Cortex of kidney (tissue), 1 donor: ENCODE data around the gene TFCP2.

Experiments used
- DNase-seq: peaks from one replicate; lab custom pipeline; 2025; lab: John Stamatoyannopoulos, UW

TFCP2 gene

GRCh38 chr12:51196547-51196946 is 23.6 kb upstream of the TFCP2 start:
- DNase-seq, result no peak

- no peak for DNase-seq
Observed at GRCh38 chr12:51195841-51196240, 22.9 kb upstream of the TFCP2 start.

- DNase-seq, result no peak
Observed at GRCh38 chr12:51192284-51192671, 19.3 kb upstream of the TFCP2 start.

GRCh38 chr12:51191516-51192283 is 18.8 kb upstream of the TFCP2 start:
- no peak for DNase-seq

- no peak for DNase-seq
Observed at GRCh38 chr12:51190820-51191219, 17.9 kb upstream of the TFCP2 start.

GRCh38 chr12:51189790-51190355 is 16.9 kb upstream of the TFCP2 start:
- DNase-seq, result no peak

DNA sequence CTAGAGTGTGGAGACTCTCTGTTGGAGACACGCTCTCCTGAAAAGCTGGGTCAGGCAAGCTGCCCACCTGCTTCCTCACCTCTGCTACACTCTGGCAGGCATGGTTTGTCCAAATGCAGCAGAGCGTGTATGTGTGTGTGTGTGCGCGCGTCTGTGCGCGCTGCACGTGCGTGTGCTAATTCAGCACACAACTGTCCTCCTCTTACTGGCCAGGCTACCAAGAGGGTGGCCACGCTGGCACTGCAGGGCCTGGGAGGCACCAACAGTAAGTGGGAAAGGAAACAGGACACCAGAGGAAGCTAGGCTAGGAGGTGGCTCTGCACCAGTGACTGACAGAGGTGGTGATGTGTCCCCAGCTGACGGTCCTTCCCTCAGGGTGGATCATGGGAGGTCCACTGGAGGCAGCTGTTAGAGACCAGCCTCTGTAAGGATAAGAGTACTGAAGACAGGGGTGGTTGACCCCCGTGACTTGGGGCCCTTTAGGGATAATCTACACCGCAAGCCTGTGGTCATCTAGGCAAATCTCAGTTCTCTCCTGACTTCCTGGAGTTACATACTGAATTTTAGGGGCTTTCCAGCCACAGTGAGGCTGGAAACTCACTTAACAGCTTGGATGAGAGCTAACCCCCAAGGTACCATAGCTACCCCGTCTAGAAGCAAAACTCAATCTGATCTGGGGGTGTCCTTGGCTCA is 15.6 kb upstream of the TFCP2 start:
- no peak for DNase-seq

- DNase-seq, result no peak
Observed at GRCh38 chr12:51187370-51187987, 14.5 kb upstream of the TFCP2 start.

DNA sequence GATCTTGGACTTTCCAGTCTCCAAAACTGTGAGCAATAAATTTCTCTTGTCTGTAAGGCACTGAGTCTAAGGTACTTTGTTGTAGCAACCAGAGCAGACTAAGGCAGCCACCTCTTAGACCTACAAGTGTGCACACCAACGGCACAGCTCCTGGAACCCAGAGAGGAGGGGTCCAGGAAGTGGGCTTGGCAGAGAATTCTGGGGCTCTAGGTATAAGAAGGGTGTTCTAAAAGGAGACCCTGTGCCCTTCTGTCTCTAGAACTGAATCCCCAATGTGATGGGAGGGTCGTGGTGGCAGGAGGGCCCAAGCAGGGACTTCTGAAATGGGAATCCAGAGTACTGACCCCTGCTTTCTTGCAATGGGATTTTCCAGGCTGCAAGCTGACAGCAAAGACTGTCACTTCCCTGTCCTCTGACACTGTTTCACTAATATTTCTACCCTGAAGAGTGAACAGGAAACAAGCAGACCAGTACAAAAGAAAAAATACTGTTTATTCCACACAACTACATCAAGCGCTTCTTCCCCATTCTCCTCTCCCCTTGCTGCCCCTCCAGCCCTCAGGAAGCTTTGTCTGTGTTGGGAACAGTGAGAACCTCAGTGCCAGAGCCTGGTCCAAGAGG is 13.6 kb upstream of the TFCP2 start:
- no peak for DNase-seq

GRCh38 chr12:51185171-51185717 is 12.3 kb upstream of the TFCP2 start:
- DNase-seq, result no peak

- no peak for DNase-seq
Observed at GRCh38 chr12:51183816-51184215, 10.9 kb upstream of the TFCP2 start.

GRCh38 chr12:51183349-51183748 is 10.4 kb upstream of the TFCP2 start:
- no peak for DNase-seq

GRCh38 chr12:51181558-51181957 is 8.6 kb upstream of the TFCP2 start:
- no peak for DNase-seq

- no peak for DNase-seq
Observed at GRCh38 chr12:51177897-51178296, 5.0 kb upstream of the TFCP2 start.

DNA sequence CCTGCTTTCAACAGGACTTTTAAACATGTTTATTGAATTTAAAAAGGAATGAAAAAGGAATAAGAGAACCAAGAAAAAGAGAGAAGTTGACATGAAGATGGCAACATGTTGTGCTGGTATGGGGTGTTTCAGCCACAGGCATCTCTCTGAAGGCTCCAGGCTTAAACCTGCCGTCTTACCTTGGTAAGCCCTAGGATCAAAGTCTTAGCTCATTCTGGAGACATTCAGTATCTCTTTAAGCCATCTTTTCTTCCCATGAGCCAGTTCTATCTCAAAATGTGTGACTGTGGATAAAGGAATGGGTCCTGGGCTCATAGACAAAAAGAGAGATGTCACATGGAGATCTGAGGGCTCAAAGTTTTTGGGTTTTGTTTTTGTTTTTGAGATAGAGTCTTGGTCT is 1.6 kb upstream of the TFCP2 start:
- no peak for DNase-seq

- no peak for DNase-seq
Observed at GRCh38 chr12:51171884-51172514, 936 bp downstream of the TFCP2 start.

DNA sequence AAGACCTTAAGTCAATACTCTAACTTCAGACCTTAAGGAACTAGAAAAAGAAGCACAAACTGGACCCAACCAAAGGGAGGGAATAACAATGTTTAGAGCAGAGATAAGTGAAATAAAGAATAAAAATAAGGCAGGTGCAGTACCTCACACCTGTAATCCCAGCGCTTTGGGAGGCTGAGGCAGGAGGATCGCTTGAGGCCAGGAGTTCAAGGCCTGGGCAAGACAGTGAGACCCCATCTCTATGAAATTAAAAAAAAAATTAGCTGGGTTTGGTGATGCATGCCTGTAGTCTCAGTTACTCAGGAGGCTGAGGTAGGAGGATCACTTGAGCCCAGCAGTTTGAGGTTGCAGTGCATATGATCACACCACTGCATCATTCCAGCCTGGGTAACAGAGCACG is 9.1 kb downstream of the TFCP2 start:
- no peak for DNase-seq

DNA sequence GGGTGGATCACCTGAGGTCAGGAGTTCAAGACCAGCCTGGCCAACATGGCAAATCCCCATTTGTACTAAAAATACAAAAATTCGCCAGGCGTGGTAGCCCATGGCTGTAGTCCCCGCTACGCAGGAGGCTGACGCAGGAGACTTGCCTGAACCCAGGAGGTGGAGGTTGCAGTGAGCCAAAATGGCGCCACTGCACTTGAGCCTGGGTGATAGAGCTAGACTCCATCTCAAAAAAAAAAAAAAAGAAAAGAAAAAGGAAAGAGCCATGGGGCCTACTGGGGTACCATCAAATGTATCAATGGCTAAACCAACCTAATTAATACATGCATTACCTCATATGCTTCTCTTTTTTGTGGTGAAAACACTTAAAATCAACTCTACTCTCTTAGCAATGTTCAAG is 10.7 kb downstream of the TFCP2 start:
- DNase-seq, result no peak

GRCh38 chr12:51160814-51161459 is 12.0 kb downstream of the TFCP2 start:
- DNase-seq, result no peak

GRCh38 chr12:51156245-51156765 is 16.6 kb downstream of the TFCP2 start:
- no peak for DNase-seq

GRCh38 chr12:51152953-51153352 is 20.0 kb downstream of the TFCP2 start:
- no peak for DNase-seq
